Gastroesophageal sphincter (tissue), 3 donors: ENCODE results near the gene SCARF1.

ENCODE experiments used
- CTCF ChIP-seq, 4 experiments: fragments of 200-600 bp in 2 of 4; fragments of 450-650 bp in 2 of 4; sonication (generic) in 1 of 4; IDR thresholded peaks; one replicate each; pipeline ENCODE4 v1.5.1; 2017 to 2019; ENCODE audit warnings: antibody characterized with exemption in 4 of 4, mild to moderate bottlenecking in 2 of 4, moderate library complexity in 2 of 4
- POLR2AphosphoS5 ChIP-seq: sonication (generic); formaldehyde crosslinking; IDR thresholded peaks from one replicate; pipeline ENCODE4 v1.6.1; 2017; ENCODE audit warnings: antibody characterized with exemption

GRCh38 chr17:1606352-1606985, 39.1 kb downstream of the SCARF1 start:
- no peak for TF ChIP-seq CTCF (IDR thresholded peaks at IDR 0.05)
- TF ChIP-seq POLR2AphosphoS5, result no peak
